ENCODE measurements around the gene SCCPDH. TPM values are rescaled to one million over a fixed set of nuclear protein-coding genes. Genes with fewer than 3 reads are reported as not detected.

Gene SCCPDH
- total and polyA plus RNA-seq, 2 donors (not counting 1 experiment from before 2014, with no cell fraction given): 1.7 to 6.6 TPM

GRCh38 chr1:246769306-246769705 lies 45.1 kb downstream of the SCCPDH start:
- CTCF ChIA-PET: no interaction called here
- WGBS (ENCODE audit: insufficient coverage): 100% methylated on average over 3 of the region's 7 CpGs

GRCh38 chr1:246771366-246771765 lies 47.2 kb downstream of the SCCPDH start:
- H3K4me1 ChIP-seq (ENCODE audit: control insufficient read depth in 2 of 2, insufficient read depth in 2 of 2, low read length in 2 of 2): peaks cover 4 to 10% of the 10 kb centered on the region in 2 donors
- WGBS (ENCODE audit: insufficient coverage): no CpG with 5 or more reads among the region's 6 CpGs
- H2AFZ ChIP-seq (ENCODE audit: insufficient read depth, low read depth, low read length, poor library complexity, severe bottlenecking): no peak overlapping the region
- H3K4me2 ChIP-seq (replicated peaks; ENCODE audit: low read depth, low read length, poor library complexity, severe bottlenecking): no peak overlapping the region
- no peak overlapping the region for H3K27ac ChIP-seq (ENCODE audit: low read length in 2 of 2)
- intact Hi-C loops (cut with micrococcal nuclease): no loop called here
- no peaks in the 10 kb centered on the region for H4K20me1 ChIP-seq (ENCODE audit: control insufficient read depth, insufficient read depth, low read length, poor library complexity, severe bottlenecking)
- no peaks in the 10 kb centered on the region for H3K9me3 ChIP-seq (ENCODE audit: control extremely low read depth in 1 of 3, control insufficient read depth in 2 of 3, insufficient read depth in 1 of 3, low read length in 2 of 3)
- ChIA-PET CTCF (no interaction called here), POLR2A (no interaction called here)
- Mint-ChIP-seq H3K9me3 (ENCODE audit: insufficient read depth) (peaks cover 1% of the 10 kb centered on the region), H3K4me3 (no peak overlapping the region), H3K27me3 (no peaks in the 10 kb centered on the region), H3K4me1 (peaks cover 15% of the 10 kb centered on the region), H3K27ac (no peak overlapping the region)
- no peak overlapping the region for H3K4me3 ChIP-seq (ENCODE audit: control extremely low read depth in 1 of 5, extremely low read depth in 1 of 5, insufficient read depth in 1 of 5, low read depth in 2 of 5, low read length in 4 of 5)
- H3K9ac ChIP-seq (ENCODE audit: low read length): no peak overlapping the region
- H3K36me3 ChIP-seq (replicated peaks in 1 of 2; ENCODE audit: control extremely low read depth in 1 of 2, control insufficient read depth in 1 of 2, extremely low read depth in 1 of 2, insufficient read depth in 2 of 2, low read length in 1 of 2): no peaks in the 10 kb centered on the region
- no peaks in the 10 kb centered on the region for H3K27me3 ChIP-seq (replicated peaks in 1 of 4; ENCODE audit: control extremely low read depth in 1 of 4, control insufficient read depth in 3 of 4, insufficient read depth in 4 of 4, low read length in 3 of 4)
- no peak for ATAC-seq (ENCODE audit: low read depth)
- no peak for TF ChIP-seq EZH2 (IDR thresholded peaks at IDR 0.05; ENCODE audit: borderline replicate concordance, insufficient read depth, low read depth, low read length, poor library complexity, severe bottlenecking)
- no peak for TF ChIP-seq CTCF (IDR thresholded peaks at IDR 0.05)
- H3K79me2 ChIP-seq (ENCODE audit: control insufficient read depth, insufficient read depth, low read length): no peaks in the 10 kb centered on the region
- DNase-seq: no peak

More at GRCh38 chr1:246769306-246769705, 45.1 kb downstream of the SCCPDH start:
- Histone ChIP-seq H3K4me1 (ENCODE audit: control insufficient read depth in 2 of 2, insufficient read depth in 2 of 2, low read length in 2 of 2) (peaks cover 4 to 10% of the 10 kb centered on the region in 2 donors), H3K4me3 (ENCODE audit: control extremely low read depth in 1 of 5, extremely low read depth in 1 of 5, insufficient read depth in 1 of 5, low read depth in 2 of 5, low read length in 4 of 5) (no peak overlapping the region), H2AFZ (ENCODE audit: insufficient read depth, low read depth, low read length, poor library complexity, severe bottlenecking) (no peak overlapping the region), H3K27ac (ENCODE audit: low read length in 2 of 2) (no peak overlapping the region), H3K27me3 (replicated peaks in 1 of 4; ENCODE audit: control extremely low read depth in 1 of 4, control insufficient read depth in 3 of 4, insufficient read depth in 4 of 4, low read length in 3 of 4) (no peaks in the 10 kb centered on the region), H3K36me3 (replicated peaks in 1 of 2; ENCODE audit: control extremely low read depth in 1 of 2, control insufficient read depth in 1 of 2, extremely low read depth in 1 of 2, insufficient read depth in 2 of 2, low read length in 1 of 2) (no peaks in the 10 kb centered on the region), H4K20me1 (ENCODE audit: control insufficient read depth, insufficient read depth, low read length, poor library complexity, severe bottlenecking) (no peaks in the 10 kb centered on the region), H3K79me2 (ENCODE audit: control insufficient read depth, insufficient read depth, low read length) (no peaks in the 10 kb centered on the region), H3K4me2 (replicated peaks; ENCODE audit: low read depth, low read length, poor library complexity, severe bottlenecking) (no peak overlapping the region), H3K9ac (ENCODE audit: low read length) (no peak overlapping the region), H3K9me3 (ENCODE audit: control extremely low read depth in 1 of 3, control insufficient read depth in 2 of 3, insufficient read depth in 1 of 3, low read length in 2 of 3) (no peaks in the 10 kb centered on the region)
- POLR2A ChIA-PET: no interaction called here
- no peak overlapping the region for H3K27ac Mint-ChIP-seq
- TF ChIP-seq CTCF (IDR thresholded peaks at IDR 0.05) (no peak), EZH2 (IDR thresholded peaks at IDR 0.05; ENCODE audit: borderline replicate concordance, insufficient read depth, low read depth, low read length, poor library complexity, severe bottlenecking) (no peak)
- DNase-seq (no peak), ATAC-seq (ENCODE audit: low read depth) (no peak)
- no peak overlapping the region for H3K4me3 Mint-ChIP-seq
- peaks cover 15% of the 10 kb centered on the region for H3K4me1 Mint-ChIP-seq
- peaks cover 1% of the 10 kb centered on the region for H3K9me3 Mint-ChIP-seq (ENCODE audit: insufficient read depth)
- H3K27me3 Mint-ChIP-seq: no peaks in the 10 kb centered on the region
- intact Hi-C loops (cut with micrococcal nuclease): no loop called here
